ENCODE results near the gene PPP2R5D. TPM values are rescaled to one million over a fixed set of nuclear protein-coding genes. Genes with fewer than 3 reads are reported as not detected.

The PPP2R5D gene
- total and polyA plus RNA-seq, 9 of the 15 experiments (the other 6 are each of a cell fraction or from before 2014, with no cell fraction given) = 1.3 to 96.1 (median 38.4) TPM

- TF ChIP-seq CBX1 (IDR thresholded peaks at IDR 0.05; ENCODE audit: low read depth) = no peak
- 0 out of 2 replicates have a peak, but pooled peaks have one; percentile 19 for TF ChIP-seq POLR2AphosphoS5 (IDR thresholded peaks at IDR 0.05; ENCODE audit: control insufficient read depth, insufficient read depth, low read depth, low read length)
- no peak for TF ChIP-seq ZNF324 (CRISPR knock-in tag; IDR thresholded peaks at IDR 0.05)
- no peak for TF ChIP-seq EGR1 (conservative IDR thresholded peaks at IDR 0.05)
- 0 out of 2 replicates have a peak, but pooled peaks have one; percentile 19 for TF ChIP-seq GABPB1 (CRISPR knock-in tag; IDR thresholded peaks at IDR 0.05)
- peak; percentile 54 for TF ChIP-seq ZNF263 (CRISPR knock-in tag; IDR thresholded peaks at IDR 0.05; ENCODE audit: borderline replicate concordance)
- TF ChIP-seq RCOR1 (IDR thresholded peaks at IDR 0.05; ENCODE audit: borderline replicate concordance in 1 of 2, low read depth in 2 of 2, low read length in 2 of 2) = peak in 1 of 2 experiments; percentile 31; a peak in 1 of 4 replicates
- TF ChIP-seq XRCC5 (IDR thresholded peaks at IDR 0.05; ENCODE audit: low read depth, low read length) = 0 out of 2 replicates have a peak, but pooled peaks have one; percentile 37
- TF ChIP-seq DEAF1 (CRISPR knock-in tag; IDR thresholded peaks at IDR 0.05) = peak; percentile 58
- no peak for TF ChIP-seq JUN (IDR thresholded peaks at IDR 0.05; ENCODE audit: borderline replicate concordance, low read depth, low read length)
- no peak for TF ChIP-seq JUN (CRISPR knock-in tag; IDR thresholded peaks at IDR 0.05; ENCODE audit: borderline replicate concordance)
- no peak for TF ChIP-seq MAFK (IDR thresholded peaks at IDR 0.05; ENCODE audit: low read length)
- TF ChIP-seq RAD21 (CRISPR knock-in tag; conservative IDR thresholded peaks at IDR 0.05 in 1 of 2, IDR thresholded peaks at IDR 0.05 in 1 of 2) = peak; percentile 70 to 77
- TF ChIP-seq CTCFL (IDR thresholded peaks at IDR 0.05; ENCODE audit: borderline replicate concordance, insufficient read depth, low read depth, low read length, poor library complexity, severe bottlenecking) = peak; percentile 76
- TF ChIP-seq JUND (IDR thresholded peaks at IDR 0.05; ENCODE audit: borderline replicate concordance, low read depth, low read length) = peak; percentile 46
- no peak for TF ChIP-seq JUND (tag; IDR thresholded peaks at IDR 0.05; ENCODE audit: borderline replicate concordance, low read depth, low read length)
- TF ChIP-seq SMC3 (conservative IDR thresholded peaks at IDR 0.05; ENCODE audit: insufficient read depth, low read depth, low read length) = peak; percentile 64
- 0 out of 2 replicates have a peak, but pooled peaks have one; percentile 8 for TF ChIP-seq CREM (IDR thresholded peaks at IDR 0.05; ENCODE audit: low read depth)
Measured at GRCh38 chr6:43009124-43009523, 24.8 kb downstream of the PPP2R5D start (continued).

Measured in K562 (cell line).